GM12874 (cell line): ENCODE results near the gene COPS2.

Experiments used
- CTCF ChIP-seq: IDR thresholded peaks from 2 replicates; pipeline ENCODE4 v1.5.1; 2011; ENCODE audit warnings: low read depth, mild to moderate bottlenecking, control low read depth, low read length, moderate library complexity; ENCODE audit not compliant: insufficient read depth

Gene COPS2

GRCh38 chr15:49116108-49116857, 39.1 kb downstream of the COPS2 start:
- TF ChIP-seq CTCF, result no peak

GRCh38 chr15:49115062-49115461, 40.3 kb downstream of the COPS2 start:
- no peak for TF ChIP-seq CTCF

GRCh38 chr15:49110158-49110944, 45.0 kb downstream of the COPS2 start:
- no peak for TF ChIP-seq CTCF

- no peak for TF ChIP-seq CTCF
Observed at GRCh38 chr15:49103002-49103401, 52.4 kb downstream of the COPS2 start.

GRCh38 chr15:49101536-49101935, 53.9 kb downstream of the COPS2 start:
- TF ChIP-seq CTCF, result no peak

- no peak for TF ChIP-seq CTCF
Observed at GRCh38 chr15:49096090-49096750, 59.2 kb downstream of the COPS2 start.

- no peak for TF ChIP-seq CTCF
Observed at GRCh38 chr15:49094923-49095322, 60.5 kb downstream of the COPS2 start.
